Esophagus muscularis mucosa (tissue), 4 donors: Measurements from ENCODE around the gene PELI2. TPM values are rescaled to one million over a fixed set of nuclear protein-coding genes. Genes with fewer than 3 reads are reported as not detected.

ENCODE experiments used
- DNase-seq: peaks from one replicate; pipeline ENCODE4 v3.0.0-alpha.2; 2017; ENCODE audit errors: extremely low spot score
- H3K27ac ChIP-seq, 4 donors: fragments of 200-600 bp; sonication (generic); replicated peaks in 1 of 4; 1 replicate in 3 of 4; 2 replicates in 1 of 4; pipeline ENCODE4 v1.5.1; 2016 to 2019; ENCODE audit warnings: mild to moderate bottlenecking in 1 of 4
- H3K27me3 ChIP-seq, 4 donors: fragments of 200-600 bp; sonication (generic); one replicate each; pipeline versions ENCODE4 v1.5.1 to v1.6.0; 2016 to 2019
- H3K36me3 ChIP-seq, 4 donors: fragments of 200-600 bp; sonication (generic); one replicate each; pipeline ENCODE4 v1.5.1; 2016 to 2019
- H3K4me1 ChIP-seq, 4 donors: fragments of 200-600 bp; sonication (generic); one replicate each; pipeline ENCODE4 v1.5.1; 2016 to 2019
- H3K4me3 ChIP-seq, 4 donors: fragments of 200-600 bp; sonication (generic); 1 replicate in 2 of 4; 2 replicates in 2 of 4; pipeline ENCODE4 v1.5.1; 2016 to 2019; ENCODE audit warnings: mild to moderate bottlenecking in 4 of 4, moderate library complexity in 1 of 4
- H3K9me3 ChIP-seq, 4 donors: fragments of 200-600 bp; sonication (generic); 1 replicate in 3 of 4; 2 replicates in 1 of 4; pipeline ENCODE4 v1.5.1; 2016 to 2019
- CTCF ChIP-seq, 3 experiments: fragments of 200-600 bp in 2 of 3; fragments of 450-650 bp in 1 of 3; sonication (generic) in 2 of 3; IDR thresholded peaks; one replicate each; pipeline ENCODE4 v1.5.1; 2017 to 2019; ENCODE audit warnings: antibody characterized with exemption in 3 of 3, mild to moderate bottlenecking in 2 of 3, moderate library complexity in 1 of 3
- EP300 ChIP-seq: sonication (generic); formaldehyde crosslinking; IDR thresholded peaks from one replicate; pipeline ENCODE4 v1.6.1; 2017; ENCODE audit warnings: antibody characterized with exemption
- POLR2A ChIP-seq: fragments of 450-650 bp; IDR thresholded peaks from one replicate; pipeline ENCODE4 v1.6.1; 2017; ENCODE audit warnings: antibody characterized with exemption, moderate library complexity, mild to moderate bottlenecking, low read depth
- POLR2AphosphoS5 ChIP-seq, 2 donors: sonication (generic); formaldehyde crosslinking; IDR thresholded peaks; one replicate each; pipeline ENCODE4 v1.6.1; 2017; ENCODE audit warnings: antibody characterized with exemption in 2 of 2
- WGBS: methylation state at CpG from one replicate; pipeline ENCODE4 v1.1.5; 2018; 5-methylcytosine and 5-hydroxymethylcytosine counted together
- intact Hi-C: fragments of 100-400 bp; cut with DNase I; formaldehyde crosslinking; loops from one replicate; pipeline ENCODE4 v1.15.1; 2023
- total RNA-seq, 4 donors: library from RNA; depleted of rRNA; stranded (reverse); fragments of >200 nt; gene quantifications; one replicate each; pipeline versions ENCODE4 v1.1.0 to v1.2.1, GENCODE V29; 2016

Gene PELI2
- total RNA-seq, 4 donors from 2014 or later = 10.6 to 16.3 (median 14.1) TPM

- peaks cover 5 to 46% (median 36%) of the 10 kb centered on the region in 4 donors for H3K4me1 ChIP-seq
- TF ChIP-seq EP300 (no peak), POLR2AphosphoS5 (IDR thresholded peaks at IDR 0.05) (no peak), CTCF (IDR thresholded peaks at IDR 0.05) (no peak)
- no peak overlapping the region for H3K27ac ChIP-seq
- WGBS = 86% methylated on average over 3 of the region's 3 CpGs
- intact Hi-C loops = loop anchor here (10.0 kb wide), 1 partner anchor 208 kb away; no protein-coding TSS in a partner anchor
- no peaks in the 10 kb centered on the region for H3K9me3 ChIP-seq
- DNase-seq = no peak
- H3K27me3 ChIP-seq = no peaks in the 10 kb centered on the region
- no peak overlapping the region for H3K4me3 ChIP-seq
- H3K36me3 ChIP-seq = no peaks in the 10 kb centered on the region
Measured at GRCh38 chr14:56127156-56127555, 8.9 kb downstream of the PELI2 start.

DNA sequence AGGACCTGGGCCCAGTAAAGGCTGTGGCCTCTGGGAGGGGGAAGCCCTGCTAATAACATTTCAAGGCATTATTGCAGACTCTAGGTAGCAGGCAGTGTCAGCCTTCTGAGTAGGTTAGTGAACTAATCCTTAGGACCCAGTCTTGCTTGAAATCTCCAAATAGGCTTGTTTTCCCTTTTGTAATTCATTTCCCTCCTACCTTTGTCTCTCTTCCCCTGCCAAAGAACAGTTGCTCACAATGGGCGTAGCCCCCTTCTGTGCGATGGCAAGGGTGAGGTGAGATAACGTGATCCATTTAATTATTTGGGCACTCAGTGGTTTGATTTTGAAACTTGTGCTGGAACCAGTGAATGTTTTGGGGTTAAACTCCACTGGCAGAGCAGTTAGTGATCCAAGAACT lies 10.9 kb downstream of the PELI2 start:
- no peak for DNase-seq
- H3K27me3 ChIP-seq = no peaks in the 10 kb centered on the region
- intact Hi-C loops = loop anchor here (10.0 kb wide), 1 partner anchor 206 kb away; no protein-coding TSS in a partner anchor
- no peak overlapping the region for H3K27ac ChIP-seq
- H3K36me3 ChIP-seq = no peaks in the 10 kb centered on the region
- WGBS = 89% methylated on average over 3 of the region's 3 CpGs
- TF ChIP-seq POLR2A = no peak
- no peak for TF ChIP-seq CTCF (IDR thresholded peaks at IDR 0.05)
- TF ChIP-seq POLR2AphosphoS5 (IDR thresholded peaks at IDR 0.05) = no peak
- no peak for TF ChIP-seq EP300
- no peaks in the 10 kb centered on the region for H3K9me3 ChIP-seq
- H3K4me3 ChIP-seq = no peak overlapping the region
- H3K4me1 ChIP-seq = peaks cover 5 to 48% (median 30%) of the 10 kb centered on the region in 4 donors

- no peak overlapping the region for H3K27ac ChIP-seq
- no peaks in the 10 kb centered on the region for H3K9me3 ChIP-seq
- intact Hi-C loops = loop anchor here (10.0 kb wide), 1 partner anchor 205 kb away; no protein-coding TSS in a partner anchor
- DNase-seq = no peak
- no peaks in the 10 kb centered on the region for H3K36me3 ChIP-seq
- 54% methylated on average over 4 of the region's 4 CpGs for WGBS
- H3K4me3 ChIP-seq = no peak overlapping the region
- no peak for TF ChIP-seq EP300
- no peak for TF ChIP-seq POLR2A
- no peak for TF ChIP-seq POLR2AphosphoS5 (IDR thresholded peaks at IDR 0.05)
- no peak for TF ChIP-seq CTCF (IDR thresholded peaks at IDR 0.05)
- H3K4me1 ChIP-seq = peaks cover 5 to 40% (median 24%) of the 10 kb centered on the region in 4 donors
- no peaks in the 10 kb centered on the region for H3K27me3 ChIP-seq
Measured at GRCh38 chr14:56129933-56130332, 11.7 kb downstream of the PELI2 start.

GRCh38 chr14:56131004-56131864 lies 13.0 kb downstream of the PELI2 start:
- DNase-seq = no peak
- no peak for TF ChIP-seq EP300
- no peak for TF ChIP-seq POLR2AphosphoS5 (IDR thresholded peaks at IDR 0.05)
- no peak for TF ChIP-seq POLR2A
- no peak for TF ChIP-seq CTCF (IDR thresholded peaks at IDR 0.05)
- intact Hi-C loops = no loop called here
- Histone ChIP-seq H3K9me3 (no peaks in the 10 kb centered on the region), H3K4me1 (peaks cover 5 to 53% (median 22%) of the 10 kb centered on the region in 4 donors), H3K27me3 (no peaks in the 10 kb centered on the region), H3K36me3 (no peaks in the 10 kb centered on the region), H3K27ac (no peak overlapping the region), H3K4me3 (no peak overlapping the region)
- WGBS = 90% methylated on average over 5 of the region's 5 CpGs
